Measurements from ENCODE around the gene DDX10. TPM values are rescaled to one million over a fixed set of nuclear protein-coding genes. Genes with fewer than 3 reads are reported as not detected.

Gene DDX10
- polyA plus RNA-seq, 1 of the 3 experiments (the other 2 are of a cell fraction) = 35.8 TPM

DNA sequence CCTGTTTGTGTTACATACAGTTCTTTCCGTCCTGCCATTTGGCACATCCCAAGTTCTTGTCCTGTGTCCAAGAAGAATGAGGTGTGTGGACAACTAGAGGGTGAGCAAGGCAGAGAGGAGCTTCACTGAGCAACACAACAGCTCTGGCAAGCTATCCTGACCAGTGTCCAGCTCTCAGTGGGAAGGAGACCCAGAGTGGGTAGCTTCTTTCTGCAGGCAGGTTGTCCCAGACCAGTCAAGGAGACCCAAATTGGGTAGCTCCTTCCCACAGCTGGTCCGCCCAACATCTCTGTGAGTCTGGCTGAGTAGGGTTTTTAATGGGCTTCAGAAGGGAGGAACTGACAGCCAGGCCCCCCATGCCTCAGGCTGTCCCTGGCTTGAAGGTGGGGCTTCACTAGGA is 36.1 kb upstream of the DDX10 start:
- H3F3A ChIP-seq (replicated peaks; ENCODE audit: insufficient read depth) = no peaks in the 10 kb centered on the region
- DNase-seq = no peak
- 0 out of 2 replicates have a peak, but pooled peaks cover 3% of the 10 kb centered on the region for H3K9me2 ChIP-seq
- H3K79me2 ChIP-seq (ENCODE audit: insufficient read depth) = no peaks in the 10 kb centered on the region
- H3K27me3 ChIP-seq (ENCODE audit: insufficient read depth) = no peaks in the 10 kb centered on the region
- H3K4me1 ChIP-seq (ENCODE audit: control insufficient read depth in 1 of 2, insufficient read depth in 2 of 2, low read depth in 1 of 2, low read length in 1 of 2) = no peaks in the 10 kb centered on the region; a peak in 1 of 4 replicates
- H4K20me1 ChIP-seq (ENCODE audit: insufficient read depth) = no peaks in the 10 kb centered on the region
- no peak overlapping the region for H3K9ac ChIP-seq
- H3K27ac ChIP-seq (ENCODE audit: low read depth in 2 of 2, low read length in 1 of 2) = no peak overlapping the region
- peaks cover 0 to 3% of the 10 kb centered on the region in 2 experiments for H3K36me3 ChIP-seq (replicated peaks in 1 of 2; ENCODE audit: control insufficient read depth in 1 of 2, insufficient read depth in 2 of 2, low read length in 1 of 2)
- no peak overlapping the region for H3K4me2 ChIP-seq
- WGBS (ENCODE audit: low lambda C conversion rate) = 60% methylated on average over 1 of the region's 2 CpGs
- no peak overlapping the region for H3K4me3 ChIP-seq (ENCODE audit: low read depth in 2 of 2, low read length in 1 of 2)
- TF ChIP-seq CHD2 (IDR thresholded peaks at IDR 0.05; ENCODE audit: low read length, partially characterized antibody) = no peak
- no peak for TF ChIP-seq SIN3A (IDR thresholded peaks at IDR 0.05; ENCODE audit: borderline replicate concordance, low read depth, low read length)
- TF ChIP-seq RXRA (IDR thresholded peaks at IDR 0.05; ENCODE audit: borderline replicate concordance, low read depth) = no peak
- TF ChIP-seq TCF12 (IDR thresholded peaks at IDR 0.05) = no peak
- TF ChIP-seq, protein P1, sequence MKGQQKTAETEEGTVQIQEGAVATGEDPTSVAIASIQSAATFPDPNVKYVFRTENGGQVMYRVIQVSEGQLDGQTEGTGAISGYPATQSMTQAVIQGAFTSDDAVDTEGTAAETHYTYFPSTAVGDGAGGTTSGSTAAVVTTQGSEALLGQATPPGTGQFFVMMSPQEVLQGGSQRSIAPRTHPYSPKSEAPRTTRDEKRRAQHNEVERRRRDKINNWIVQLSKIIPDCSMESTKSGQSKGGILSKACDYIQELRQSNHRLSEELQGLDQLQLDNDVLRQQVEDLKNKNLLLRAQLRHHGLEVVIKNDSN (IDR thresholded peaks at IDR 0.05; ENCODE audit: borderline replicate concordance, low read depth) = no peak
- TF ChIP-seq MEF2A (IDR thresholded peaks at IDR 0.05; ENCODE audit: borderline replicate concordance, low read depth) = no peak
- no peak for TF ChIP-seq RFX5 (IDR thresholded peaks at IDR 0.05; ENCODE audit: low read length)
- no peak for TF ChIP-seq ELF1 (IDR thresholded peaks at IDR 0.05)
- TF ChIP-seq, protein P2, sequence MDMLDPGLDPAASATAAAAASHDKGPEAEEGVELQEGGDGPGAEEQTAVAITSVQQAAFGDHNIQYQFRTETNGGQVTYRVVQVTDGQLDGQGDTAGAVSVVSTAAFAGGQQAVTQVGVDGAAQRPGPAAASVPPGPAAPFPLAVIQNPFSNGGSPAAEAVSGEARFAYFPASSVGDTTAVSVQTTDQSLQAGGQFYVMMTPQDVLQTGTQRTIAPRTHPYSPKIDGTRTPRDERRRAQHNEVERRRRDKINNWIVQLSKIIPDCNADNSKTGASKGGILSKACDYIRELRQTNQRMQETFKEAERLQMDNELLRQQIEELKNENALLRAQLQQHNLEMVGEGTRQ (IDR thresholded peaks at IDR 0.05; ENCODE audit: borderline replicate concordance, low read depth, low read length) = no peak
- no peak for TF ChIP-seq FOXM1 (IDR thresholded peaks at IDR 0.05; ENCODE audit: low read depth)
- ChIA-PET CTCF (interaction anchor here (0.8 kb wide), 1 partner anchor 511 kb away, joined by 3 read pairs; no protein-coding TSS in a partner anchor), POLR2A (no interaction called here)
- no peak overlapping the region for H2AFZ ChIP-seq (ENCODE audit: low read depth)
- no peaks in the 10 kb centered on the region for H3K9me3 ChIP-seq

DNA sequence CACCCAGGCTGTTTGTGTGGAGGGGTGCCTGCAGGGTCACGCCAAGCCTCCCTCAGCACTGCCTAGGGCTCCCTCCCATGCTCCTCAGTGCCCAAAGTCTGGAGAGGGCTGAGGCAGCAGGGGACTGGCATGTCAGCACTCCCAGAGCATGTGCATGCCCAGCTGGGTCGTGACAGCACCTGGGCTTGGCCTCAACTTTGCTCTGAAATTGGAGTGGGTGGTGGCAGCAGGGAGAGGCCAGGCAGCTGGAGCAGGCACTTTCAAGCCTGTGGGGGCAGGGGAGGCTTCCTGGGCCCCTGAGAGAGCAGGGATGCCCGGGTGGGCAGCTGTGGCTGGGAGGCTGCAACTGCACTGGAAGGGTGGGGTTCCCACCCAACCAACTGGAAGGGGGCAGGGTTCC is 35.6 kb upstream of the DDX10 start:
- CTCF ChIA-PET = interaction anchor here (1.7 kb wide), 1 partner anchor 20 kb away, joined by 6 read pairs; no protein-coding TSS in a partner anchor
- Histone ChIP-seq H3K4me1 (ENCODE audit: control insufficient read depth in 1 of 2, insufficient read depth in 2 of 2, low read depth in 1 of 2, low read length in 1 of 2) (no peaks in the 10 kb centered on the region; a peak in 1 of 4 replicates), H2AFZ (ENCODE audit: low read depth) (no peak overlapping the region), H3K9me2 (0 out of 2 replicates have a peak, but pooled peaks cover 3% of the 10 kb centered on the region), H3K27ac (ENCODE audit: low read depth in 2 of 2, low read length in 1 of 2) (no peak overlapping the region), H3K4me2 (no peak overlapping the region), H3F3A (replicated peaks; ENCODE audit: insufficient read depth) (no peaks in the 10 kb centered on the region), H3K9ac (no peak overlapping the region), H3K4me3 (ENCODE audit: low read depth in 2 of 2, low read length in 1 of 2) (no peak overlapping the region), H3K27me3 (ENCODE audit: insufficient read depth) (no peaks in the 10 kb centered on the region), H3K79me2 (ENCODE audit: insufficient read depth) (no peaks in the 10 kb centered on the region), H3K36me3 (replicated peaks in 1 of 2; ENCODE audit: control insufficient read depth in 1 of 2, insufficient read depth in 2 of 2, low read length in 1 of 2) (peaks cover 0 to 3% of the 10 kb centered on the region in 2 experiments), H4K20me1 (ENCODE audit: insufficient read depth) (no peaks in the 10 kb centered on the region), H3K9me3 (no peaks in the 10 kb centered on the region)
- TF ChIP-seq, protein P3, sequence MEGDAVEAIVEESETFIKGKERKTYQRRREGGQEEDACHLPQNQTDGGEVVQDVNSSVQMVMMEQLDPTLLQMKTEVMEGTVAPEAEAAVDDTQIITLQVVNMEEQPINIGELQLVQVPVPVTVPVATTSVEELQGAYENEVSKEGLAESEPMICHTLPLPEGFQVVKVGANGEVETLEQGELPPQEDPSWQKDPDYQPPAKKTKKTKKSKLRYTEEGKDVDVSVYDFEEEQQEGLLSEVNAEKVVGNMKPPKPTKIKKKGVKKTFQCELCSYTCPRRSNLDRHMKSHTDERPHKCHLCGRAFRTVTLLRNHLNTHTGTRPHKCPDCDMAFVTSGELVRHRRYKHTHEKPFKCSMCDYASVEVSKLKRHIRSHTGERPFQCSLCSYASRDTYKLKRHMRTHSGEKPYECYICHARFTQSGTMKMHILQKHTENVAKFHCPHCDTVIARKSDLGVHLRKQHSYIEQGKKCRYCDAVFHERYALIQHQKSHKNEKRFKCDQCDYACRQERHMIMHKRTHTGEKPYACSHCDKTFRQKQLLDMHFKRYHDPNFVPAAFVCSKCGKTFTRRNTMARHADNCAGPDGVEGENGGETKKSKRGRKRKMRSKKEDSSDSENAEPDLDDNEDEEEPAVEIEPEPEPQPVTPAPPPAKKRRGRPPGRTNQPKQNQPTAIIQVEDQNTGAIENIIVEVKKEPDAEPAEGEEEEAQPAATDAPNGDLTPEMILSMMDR (IDR thresholded peaks at IDR 0.05) = no peak
- TF ChIP-seq, protein P4, sequence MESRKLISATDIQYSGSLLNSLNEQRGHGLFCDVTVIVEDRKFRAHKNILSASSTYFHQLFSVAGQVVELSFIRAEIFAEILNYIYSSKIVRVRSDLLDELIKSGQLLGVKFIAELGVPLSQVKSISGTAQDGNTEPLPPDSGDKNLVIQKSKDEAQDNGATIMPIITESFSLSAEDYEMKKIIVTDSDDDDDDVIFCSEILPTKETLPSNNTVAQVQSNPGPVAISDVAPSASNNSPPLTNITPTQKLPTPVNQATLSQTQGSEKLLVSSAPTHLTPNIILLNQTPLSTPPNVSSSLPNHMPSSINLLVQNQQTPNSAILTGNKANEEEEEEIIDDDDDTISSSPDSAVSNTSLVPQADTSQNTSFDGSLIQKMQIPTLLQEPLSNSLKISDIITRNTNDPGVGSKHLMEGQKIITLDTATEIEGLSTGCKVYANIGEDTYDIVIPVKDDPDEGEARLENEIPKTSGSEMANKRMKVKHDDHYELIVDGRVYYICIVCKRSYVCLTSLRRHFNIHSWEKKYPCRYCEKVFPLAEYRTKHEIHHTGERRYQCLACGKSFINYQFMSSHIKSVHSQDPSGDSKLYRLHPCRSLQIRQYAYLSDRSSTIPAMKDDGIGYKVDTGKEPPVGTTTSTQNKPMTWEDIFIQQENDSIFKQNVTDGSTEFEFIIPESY (IDR thresholded peaks at IDR 0.05; ENCODE audit: borderline replicate concordance, low read depth) = no peak
- TF ChIP-seq EZH2phosphoT487 (IDR thresholded peaks at IDR 0.05; ENCODE audit: borderline replicate concordance, low read depth) (no peak), NRF1 (IDR thresholded peaks at IDR 0.05; ENCODE audit: low read depth, low read length) (no peak), CHD2 (IDR thresholded peaks at IDR 0.05; ENCODE audit: low read length, partially characterized antibody) (no peak), RCOR1 (IDR thresholded peaks at IDR 0.05; ENCODE audit: low read length) (no peak), GABPA (IDR thresholded peaks at IDR 0.05; ENCODE audit: low read depth) (no peak), FOSL2 (IDR thresholded peaks at IDR 0.05; ENCODE audit: borderline replicate concordance, low read depth) (no peak), RFX5 (IDR thresholded peaks at IDR 0.05; ENCODE audit: low read length) (no peak), MEF2A (IDR thresholded peaks at IDR 0.05; ENCODE audit: borderline replicate concordance, low read depth) (no peak), TEAD4 (IDR thresholded peaks at IDR 0.05; ENCODE audit: borderline replicate concordance, insufficient read depth) (no peak), EP300 (IDR thresholded peaks at IDR 0.05; ENCODE audit: borderline replicate concordance in 1 of 2, low read depth in 1 of 2, low read length in 1 of 2) (no peak)
- TF ChIP-seq, protein P5, sequence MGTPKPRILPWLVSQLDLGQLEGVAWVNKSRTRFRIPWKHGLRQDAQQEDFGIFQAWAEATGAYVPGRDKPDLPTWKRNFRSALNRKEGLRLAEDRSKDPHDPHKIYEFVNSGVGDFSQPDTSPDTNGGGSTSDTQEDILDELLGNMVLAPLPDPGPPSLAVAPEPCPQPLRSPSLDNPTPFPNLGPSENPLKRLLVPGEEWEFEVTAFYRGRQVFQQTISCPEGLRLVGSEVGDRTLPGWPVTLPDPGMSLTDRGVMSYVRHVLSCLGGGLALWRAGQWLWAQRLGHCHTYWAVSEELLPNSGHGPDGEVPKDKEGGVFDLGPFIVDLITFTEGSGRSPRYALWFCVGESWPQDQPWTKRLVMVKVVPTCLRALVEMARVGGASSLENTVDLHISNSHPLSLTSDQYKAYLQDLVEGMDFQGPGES (IDR thresholded peaks at IDR 0.05; ENCODE audit: low read depth, low read length) = no peak
- TF ChIP-seq, protein P6, sequence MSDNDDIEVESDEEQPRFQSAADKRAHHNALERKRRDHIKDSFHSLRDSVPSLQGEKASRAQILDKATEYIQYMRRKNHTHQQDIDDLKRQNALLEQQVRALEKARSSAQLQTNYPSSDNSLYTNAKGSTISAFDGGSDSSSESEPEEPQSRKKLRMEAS (IDR thresholded peaks at IDR 0.05; ENCODE audit: low read depth) = no peak
- no peak for DNase-seq
- WGBS (ENCODE audit: low lambda C conversion rate) = no CpG with 5 or more reads among the region's 3 CpGs
- POLR2A ChIA-PET = interaction anchor here (0.6 kb wide), 1 partner anchor 50 kb away, joined by 3 read pairs; no protein-coding TSS in a partner anchor

All from SK-N-SH (cell line).